Upper lobe of left lung (tissue), 6 donors: Measurements from ENCODE around the gene UBXN4. TPM values are rescaled to one million over a fixed set of nuclear protein-coding genes. Genes with fewer than 3 reads are reported as not detected.

Experiments
- ATAC-seq, 2 donors: fragments of 200-7000 bp; cut with Tn5 transposase; one replicate each; pipeline ENCODE4 v1.9.1; 2022; ENCODE audit warnings: mild to moderate bottlenecking in 2 of 2, moderate library complexity in 2 of 2; ENCODE audit not compliant: low FRiP score in 2 of 2
- DNase-seq, 2 donors: peaks; one replicate each; pipeline ENCODE4 v3.0.0-alpha.2; 2019 to 2020
- H3K27ac ChIP-seq, 4 donors: fragments of 200-600 bp; sonication (generic); one replicate each; pipeline ENCODE4 v1.5.1; 2016 to 2019
- H3K27me3 ChIP-seq, 4 donors: fragments of 200-600 bp; sonication (generic); one replicate each; pipeline ENCODE4 v1.5.1; 2017 to 2019
- H3K36me3 ChIP-seq, 4 donors: fragments of 200-600 bp; sonication (generic); one replicate each; pipeline ENCODE4 v1.5.1; 2016 to 2019
- H3K4me1 ChIP-seq, 4 donors: fragments of 200-600 bp; sonication (generic); one replicate each; pipeline ENCODE4 v1.5.1; 2018 to 2019
- H3K4me3 ChIP-seq, 4 donors: fragments of 200-600 bp; sonication (generic); one replicate each; pipeline ENCODE4 v1.5.1; 2017 to 2019; ENCODE audit warnings: mild to moderate bottlenecking in 2 of 4, moderate library complexity in 1 of 4
- H3K9me3 ChIP-seq, 4 donors: fragments of 200-600 bp; sonication (generic); one replicate each; pipeline ENCODE4 v1.5.1; 2018 to 2019
- CTCF ChIP-seq, 6 experiments: fragments of 450-650 bp in 4 of 6; fragments of 200-600 bp in 2 of 6; sonication (generic) in 2 of 6; IDR thresholded peaks; one replicate each; pipeline ENCODE4 v1.5.1; 2016 to 2019; ENCODE audit warnings: antibody characterized with exemption in 6 of 6
- EP300 ChIP-seq, 4 donors: sonication (generic); formaldehyde crosslinking; IDR thresholded peaks; one replicate each; pipeline ENCODE4 v1.5.1; 2017; ENCODE audit warnings: antibody characterized with exemption in 4 of 4, control low read depth in 2 of 4
- POLR2A ChIP-seq, 4 donors: fragments of 450-650 bp; IDR thresholded peaks; one replicate each; pipeline ENCODE4 v1.5.1; 2016 to 2017; ENCODE audit warnings: antibody characterized with exemption in 4 of 4, mild to moderate bottlenecking in 2 of 4
- POLR2AphosphoS5 ChIP-seq, 2 donors: sonication (generic); formaldehyde crosslinking; IDR thresholded peaks; one replicate each; pipeline ENCODE4 v1.5.1; 2017; ENCODE audit warnings: antibody characterized with exemption in 2 of 2
- WGBS, 2 donors: methylation state at CpG; one replicate each; pipeline ENCODE4 v1.1.5; 2017 to 2018; 5-methylcytosine and 5-hydroxymethylcytosine counted together
- total RNA-seq, 6 donors: library from RNA; depleted of rRNA in 4 of 6; stranded (reverse); fragments of >200 nt in 4 of 6; gene quantifications; one replicate each; pipeline versions ENCODE4 v1.1.0 to v1.2.1, GENCODE V29; 2016 to 2021
- donor health status: DM: no; HTN: no; CAD: no; lungs with moderate emphysema.
- donor health status: DM: no; HTN: yes; CAD: no; lungs with severe emphysema.

UBXN4 gene
- total RNA-seq, 6 donors from 2014 or later: 34.0 to 101 (median 67.8) TPM

- H3K4me1 ChIP-seq: no peaks in the 10 kb centered on the region
- no peak for ATAC-seq
- H3K4me3 ChIP-seq: no peak overlapping the region
- no peaks in the 10 kb centered on the region for H3K27me3 ChIP-seq
- TF ChIP-seq POLR2AphosphoS5 (IDR thresholded peaks at IDR 0.05) (no peak), EP300 (IDR thresholded peaks at IDR 0.05) (no peak), POLR2A (IDR thresholded peaks at IDR 0.05) (no peak), CTCF (IDR thresholded peaks at IDR 0.05) (no peak)
- H3K27ac ChIP-seq: no peak overlapping the region
- no peaks in the 10 kb centered on the region for H3K36me3 ChIP-seq
- 95 to 97% methylated on average over 5 of the region's 5 CpGs for WGBS, 2 donors
- DNase-seq: no peak
- no peaks in the 10 kb centered on the region for H3K9me3 ChIP-seq
Observed at GRCh38 chr2:135732561-135732960, 9.1 kb upstream of the UBXN4 start.

- no peak for ATAC-seq
- no peaks in the 10 kb centered on the region for H3K4me1 ChIP-seq
- no peak for DNase-seq
- H3K4me3 ChIP-seq: no peak overlapping the region
- no peaks in the 10 kb centered on the region for H3K36me3 ChIP-seq
- H3K27me3 ChIP-seq: no peaks in the 10 kb centered on the region
- TF ChIP-seq POLR2AphosphoS5 (IDR thresholded peaks at IDR 0.05) (no peak), EP300 (IDR thresholded peaks at IDR 0.05) (no peak), POLR2A (IDR thresholded peaks at IDR 0.05) (no peak), CTCF (IDR thresholded peaks at IDR 0.05) (no peak)
- H3K9me3 ChIP-seq: no peaks in the 10 kb centered on the region
- H3K27ac ChIP-seq: no peak overlapping the region
- WGBS, 2 donors: 88 to 94% methylated on average over 2 of the region's 2 CpGs
Observed at GRCh38 chr2:135733045-135733444, 8.6 kb upstream of the UBXN4 start.

GRCh38 chr2:135736546-135736945 is 5.1 kb upstream of the UBXN4 start:
- H3K36me3 ChIP-seq: no peaks in the 10 kb centered on the region
- no peak overlapping the region for H3K4me3 ChIP-seq
- WGBS, 2 donors: 82 to 90% methylated on average over 5 of the region's 5 CpGs
- TF ChIP-seq EP300 (IDR thresholded peaks at IDR 0.05): no peak
- no peak for TF ChIP-seq POLR2AphosphoS5 (IDR thresholded peaks at IDR 0.05)
- TF ChIP-seq POLR2A (IDR thresholded peaks at IDR 0.05): no peak
- no peak for TF ChIP-seq CTCF (IDR thresholded peaks at IDR 0.05)
- H3K27ac ChIP-seq: no peak overlapping the region
- no peaks in the 10 kb centered on the region for H3K4me1 ChIP-seq
- H3K27me3 ChIP-seq: no peaks in the 10 kb centered on the region
- no peaks in the 10 kb centered on the region for H3K9me3 ChIP-seq
- DNase-seq: no peak
- no peak for ATAC-seq

- H3K27me3 ChIP-seq: no peaks in the 10 kb centered on the region
- WGBS, 2 donors: 92 to 97% methylated on average over 3 of the region's 3 CpGs
Observed at GRCh38 chr2:135740206-135740605, 1.4 kb upstream of the UBXN4 start.

More at GRCh38 chr2:135740206-135740605, 1.4 kb upstream of the UBXN4 start:
- Histone ChIP-seq H3K27ac (no peak overlapping the region), H3K4me3 (no peak overlapping the region), H3K9me3 (no peaks in the 10 kb centered on the region), H3K36me3 (no peaks in the 10 kb centered on the region), H3K4me1 (peaks cover 19 to 23% (median 22%) of the 10 kb centered on the region in 4 donors)
- DNase-seq: no peak
- no peak for TF ChIP-seq EP300 (IDR thresholded peaks at IDR 0.05)
- TF ChIP-seq POLR2AphosphoS5 (IDR thresholded peaks at IDR 0.05): no peak
- TF ChIP-seq POLR2A (IDR thresholded peaks at IDR 0.05): no peak
- TF ChIP-seq CTCF (IDR thresholded peaks at IDR 0.05): no peak
- no peak for ATAC-seq
